GM12891 (cell line): Measurements from ENCODE around the gene DDIT4L.

Experiments used
- PAX5 ChIP-seq: IDR thresholded peaks from 2 replicates; pipeline ENCODE4 v1.6.1; 2011; ENCODE audit warnings: low read length, moderate library complexity, mild to moderate bottlenecking; ENCODE audit not compliant: insufficient read depth, severe bottlenecking
- POLR2A ChIP-seq: IDR thresholded peaks from 2 replicates; pipeline ENCODE4 v1.6.1; 2011; ENCODE audit warnings: low read depth, low read length, control low read depth
- POLR2AphosphoS5 ChIP-seq: IDR thresholded peaks from 2 replicates; pipeline ENCODE4 v1.6.1; 2011; ENCODE audit warnings: low read depth, low read length, control low read depth
- TAF1 ChIP-seq: IDR thresholded peaks from 2 replicates; pipeline ENCODE4 v1.6.1; 2011; ENCODE audit warnings: low read depth, low read length, control low read depth

GRCh38 chr4:100208964-100209363, 18.7 kb upstream of the DDIT4L start:
- TF ChIP-seq POLR2A (no peak), POLR2AphosphoS5 (no peak), TAF1 (no peak), PAX5 (no peak)
